Tibial artery (tissue), 4 donors: Measurements from ENCODE around the gene LMO4.

ENCODE experiments used
- DNase-seq, 2 donors: peaks; one replicate each; pipeline ENCODE4 v3.0.0-alpha.2; 2019
- H3K27ac ChIP-seq, 2 donors: fragments of 200-600 bp; sonication (generic) in 1 of 2; 1 replicate in 1 of 2; 2 replicates in 1 of 2; pipeline ENCODE4 v1.5.1; 2018 to 2019; ENCODE audit warnings: mild to moderate bottlenecking in 1 of 2
- H3K27me3 ChIP-seq, 2 donors: fragments of 200-600 bp; sonication (generic) in 1 of 2; one replicate each; pipeline versions ENCODE4 v1.5.1 to v1.6.0; 2016 to 2019
- H3K36me3 ChIP-seq, 3 donors: fragments of 200-600 bp; sonication (generic) in 2 of 3; one replicate each; pipeline ENCODE4 v1.5.1; 2016 to 2019; ENCODE audit warnings: mild to moderate bottlenecking in 2 of 3
- H3K4me1 ChIP-seq, 4 donors: fragments of 200-600 bp; sonication (generic) in 2 of 4; 1 replicate in 3 of 4; 2 replicates in 1 of 4; pipeline ENCODE4 v1.5.1; 2016 to 2019
- H3K4me3 ChIP-seq, 2 donors: fragments of 200-600 bp; sonication (generic) in 1 of 2; 1 replicate in 1 of 2; 2 replicates in 1 of 2; pipeline ENCODE4 v1.5.1; 2018 to 2019; ENCODE audit warnings: mild to moderate bottlenecking in 2 of 2
- H3K9me3 ChIP-seq, 3 donors: fragments of 200-600 bp; sonication (generic) in 1 of 3; one replicate each; pipeline ENCODE4 v1.5.1; 2016 to 2019
- intact Hi-C: fragments of 100-400 bp; cut with DNase I; formaldehyde crosslinking; loops from one replicate; pipeline ENCODE4 v1.15.0; 2023; ENCODE audit warnings: low total_unique reads
- TF ChIP-seq, protein P1 (sequence below), 2 experiments: fragments of 200-600 bp in 1 of 2; fragments of 450-650 bp in 1 of 2; IDR thresholded peaks; one replicate each; pipeline ENCODE4 v1.5.1; 2017 to 2019; ENCODE audit warnings: antibody characterized with exemption in 2 of 2, mild to moderate bottlenecking in 1 of 2, moderate library complexity in 1 of 2

LMO4 gene

GRCh38 chr1:87318056-87318650, 10.5 kb upstream of the LMO4 start:
- no peak overlapping the region for H3K27ac ChIP-seq
- TF ChIP-seq, protein P1, sequence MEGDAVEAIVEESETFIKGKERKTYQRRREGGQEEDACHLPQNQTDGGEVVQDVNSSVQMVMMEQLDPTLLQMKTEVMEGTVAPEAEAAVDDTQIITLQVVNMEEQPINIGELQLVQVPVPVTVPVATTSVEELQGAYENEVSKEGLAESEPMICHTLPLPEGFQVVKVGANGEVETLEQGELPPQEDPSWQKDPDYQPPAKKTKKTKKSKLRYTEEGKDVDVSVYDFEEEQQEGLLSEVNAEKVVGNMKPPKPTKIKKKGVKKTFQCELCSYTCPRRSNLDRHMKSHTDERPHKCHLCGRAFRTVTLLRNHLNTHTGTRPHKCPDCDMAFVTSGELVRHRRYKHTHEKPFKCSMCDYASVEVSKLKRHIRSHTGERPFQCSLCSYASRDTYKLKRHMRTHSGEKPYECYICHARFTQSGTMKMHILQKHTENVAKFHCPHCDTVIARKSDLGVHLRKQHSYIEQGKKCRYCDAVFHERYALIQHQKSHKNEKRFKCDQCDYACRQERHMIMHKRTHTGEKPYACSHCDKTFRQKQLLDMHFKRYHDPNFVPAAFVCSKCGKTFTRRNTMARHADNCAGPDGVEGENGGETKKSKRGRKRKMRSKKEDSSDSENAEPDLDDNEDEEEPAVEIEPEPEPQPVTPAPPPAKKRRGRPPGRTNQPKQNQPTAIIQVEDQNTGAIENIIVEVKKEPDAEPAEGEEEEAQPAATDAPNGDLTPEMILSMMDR (IDR thresholded peaks at IDR 0.05): no peak
- H3K4me1 ChIP-seq: no peaks in the 10 kb centered on the region
- H3K9me3 ChIP-seq: no peaks in the 10 kb centered on the region
- H3K27me3 ChIP-seq: no peaks in the 10 kb centered on the region
- intact Hi-C loops: no loop called here
- no peaks in the 10 kb centered on the region for H3K36me3 ChIP-seq
- no peak for DNase-seq
- H3K4me3 ChIP-seq: no peak overlapping the region

- Histone ChIP-seq H3K9me3 (no peaks in the 10 kb centered on the region), H3K4me1 (no peaks in the 10 kb centered on the region)
- intact Hi-C loops: no loop called here
These were observed 9.9 kb upstream of the LMO4 start for GRCh38 chr1:87318806-87319205.

DNA sequence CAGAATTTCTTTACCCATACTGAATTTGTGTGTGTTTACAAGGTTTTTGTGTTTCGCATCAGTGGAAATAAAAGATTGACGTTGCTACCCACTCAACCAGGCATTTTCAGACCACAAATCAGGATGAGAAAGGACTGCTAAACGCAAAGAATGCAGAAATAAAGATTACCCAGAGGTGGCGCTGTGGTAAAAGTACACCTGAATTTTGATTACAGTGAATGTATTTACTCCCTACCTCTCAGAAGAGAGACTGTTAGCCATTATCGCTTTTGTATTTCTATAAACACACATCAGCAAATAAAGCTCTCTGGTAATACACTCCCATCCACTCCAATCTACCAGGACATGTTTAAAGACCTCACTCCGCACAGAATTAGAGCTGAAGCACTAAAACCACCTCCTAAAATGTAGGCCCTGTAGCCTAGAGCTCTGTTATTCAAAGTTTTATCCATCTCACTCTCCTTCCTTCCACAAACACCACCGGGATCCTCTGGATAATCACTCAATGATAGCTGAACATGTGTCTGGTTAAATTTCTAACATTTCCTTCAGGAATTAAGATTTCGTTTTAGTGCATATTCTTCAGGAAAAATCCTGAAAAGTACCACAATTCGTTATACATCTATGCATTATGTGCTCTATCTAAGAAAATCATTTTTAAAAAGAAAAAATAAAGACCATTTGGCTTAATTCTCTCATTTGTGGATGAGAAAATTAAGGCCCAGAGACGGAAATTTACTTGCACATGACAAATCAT, 2.5 kb upstream of the LMO4 start:
- peak in 1 of 2 donors; percentile 25 for DNase-seq
- no peak overlapping the region for H3K4me3 ChIP-seq
- no peak overlapping the region for H3K27ac ChIP-seq
- no peaks in the 10 kb centered on the region for H3K36me3 ChIP-seq
- no peaks in the 10 kb centered on the region for H3K9me3 ChIP-seq
- H3K4me1 ChIP-seq: peaks cover 0 to 10% (median 5%) of the 10 kb centered on the region in 4 donors
- TF ChIP-seq, protein P1 (IDR thresholded peaks at IDR 0.05): peak; percentile 74 to 85
- intact Hi-C loops: loop anchor here (5.0 kb wide), 1 partner anchor 736 kb away; no protein-coding TSS in a partner anchor
- no peaks in the 10 kb centered on the region for H3K27me3 ChIP-seq

More at GRCh38 chr1:87318806-87319205, 9.9 kb upstream of the LMO4 start:
- no peaks in the 10 kb centered on the region for H3K36me3 ChIP-seq
- H3K4me3 ChIP-seq: no peak overlapping the region
- no peak overlapping the region for H3K27ac ChIP-seq
- TF ChIP-seq, protein P1 (IDR thresholded peaks at IDR 0.05): no peak
- no peaks in the 10 kb centered on the region for H3K27me3 ChIP-seq
- DNase-seq: no peak

DNA sequence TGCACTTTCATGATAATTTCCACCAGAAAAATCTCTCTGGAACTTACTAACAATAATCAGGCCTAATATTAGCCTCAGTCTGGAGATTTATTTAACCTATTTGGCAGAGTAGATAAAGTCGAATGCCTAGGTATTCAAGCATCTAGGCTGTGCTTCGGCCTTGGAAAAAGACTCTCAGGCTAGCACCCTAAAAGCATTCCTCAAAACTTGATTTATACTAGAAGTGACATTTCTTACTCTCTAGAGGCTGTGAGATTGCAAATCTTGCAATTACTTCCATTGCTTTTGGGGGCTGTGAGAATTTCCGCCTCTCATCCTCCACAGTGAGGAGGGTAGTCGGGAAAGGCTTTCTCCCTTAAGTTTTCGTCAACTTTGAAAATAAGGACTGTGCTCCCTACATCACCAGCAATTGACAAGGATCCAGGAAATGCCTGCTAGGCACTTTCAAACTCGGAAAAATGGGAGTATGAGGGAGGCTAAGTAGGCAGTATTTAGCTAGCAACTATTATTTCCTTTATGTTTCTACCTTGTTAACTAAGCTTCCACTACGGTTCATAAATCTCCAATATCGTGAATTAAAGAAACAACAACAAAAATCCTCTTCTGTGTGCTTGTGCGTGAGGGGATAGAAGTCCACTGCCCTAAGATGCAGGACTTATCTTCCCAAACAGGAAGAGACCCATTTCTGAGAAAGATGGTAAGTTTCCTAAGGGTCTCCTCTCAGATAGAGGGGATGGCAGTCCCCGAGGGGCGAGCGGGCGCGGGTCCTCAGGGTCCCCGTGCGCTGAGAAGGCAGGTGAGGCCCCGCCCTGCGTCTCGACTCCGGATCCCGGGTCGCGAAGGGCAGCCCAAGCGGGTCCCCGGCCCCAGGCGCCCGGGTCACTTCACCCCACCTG, 1.1 kb upstream of the LMO4 start:
- TF ChIP-seq, protein P1 (IDR thresholded peaks at IDR 0.05): no peak
- Histone ChIP-seq H3K9me3 (no peaks in the 10 kb centered on the region), H3K27me3 (no peaks in the 10 kb centered on the region), H3K4me1 (peaks cover 0 to 12% (median 8%) of the 10 kb centered on the region in 4 donors), H3K27ac (peak overlapping the region; percentile 94 to 98), H3K4me3 (peak overlapping the region; percentile 65 to 79), H3K36me3 (no peaks in the 10 kb centered on the region)
- DNase-seq: no peak
- intact Hi-C loops: loop anchor here (5.0 kb wide), 1 partner anchor 735 kb away; no protein-coding TSS in a partner anchor

- intact Hi-C loops: loop anchor here (5.0 kb wide), 1 partner anchor 733 kb away; no protein-coding TSS in a partner anchor
- no peaks in the 10 kb centered on the region for H3K36me3 ChIP-seq
These were observed 408 bp downstream of the LMO4 start for GRCh38 chr1:87329051-87329525.

More at GRCh38 chr1:87329051-87329525, 408 bp downstream of the LMO4 start:
- Histone ChIP-seq H3K9me3 (no peaks in the 10 kb centered on the region), H3K4me1 (peaks cover 0 to 26% (median 16%) of the 10 kb centered on the region in 4 donors), H3K27me3 (no peaks in the 10 kb centered on the region), H3K27ac (peak overlapping the region; percentile 94 to 98), H3K4me3 (peak overlapping the region; percentile 65 to 79)
- peak; percentile 34 to 78 for DNase-seq
- TF ChIP-seq, protein P1 (IDR thresholded peaks at IDR 0.05): no peak
